K562 (cell line): ENCODE measurements around the gene CNOT6. TPM values are rescaled to one million over a fixed set of nuclear protein-coding genes. Genes with fewer than 3 reads are reported as not detected.

Experiments
- BDP1 ChIP-seq: IDR thresholded peaks from 3 replicates; pipeline ENCODE4 v1.6.1; 2011; ENCODE audit not compliant: insufficient read length, insufficient read depth
- CBX2 ChIP-seq: fragments of 200-600 bp; sonication (generic); IDR thresholded peaks from one replicate; pipeline ENCODE4 v1.6.1; 2012; ENCODE audit warnings: mild to moderate bottlenecking, low read length, inconsistent platforms; ENCODE audit not compliant: insufficient read depth, poor library complexity, severe bottlenecking
- FOS ChIP-seq: IDR thresholded peaks from 3 replicates; pipeline ENCODE4 v1.6.1; 2011; ENCODE audit not compliant: insufficient read length; ENCODE audit errors: extremely low read depth
- LCOR ChIP-seq: sonication (generic); formaldehyde crosslinking; IDR thresholded peaks from 2 replicates; pipeline ENCODE4 v1.8.0; 2022; ENCODE audit warnings: mild to moderate bottlenecking, missing genetic modification reagents
- MAFG ChIP-seq: fragments of 450-650 bp; conservative IDR thresholded peaks from 2 replicates; pipeline ENCODE4 v1.6.1; 2016; ENCODE audit warnings: missing genetic modification characterization, missing compliant biosample characterization
- MED1 ChIP-seq: sonication (generic); formaldehyde crosslinking; IDR thresholded peaks from 2 replicates; pipeline ENCODE4 v1.8.1; 2023; ENCODE audit warnings: missing genetic modification reagents, borderline replicate concordance
- RBM17 ChIP-seq: fragments of 200-400 bp; formaldehyde crosslinking; IDR thresholded peaks from 2 replicates; pipeline ENCODE4 v1.6.1; 2017; ENCODE audit warnings: low read depth, mild to moderate bottlenecking, low read length, borderline replicate concordance
- RUNX1 ChIP-seq: sonication (generic); IDR thresholded peaks from 2 replicates; pipeline ENCODE4 v1.6.1; 2016; ENCODE audit warnings: antibody characterized with exemption, low read depth
- SLC30A9 ChIP-seq: fragments of 250-450 bp; sonication (Bioruptor Pico); IDR thresholded peaks from 2 replicates; pipeline ENCODE4 v1.8.0; 2022; ENCODE audit warnings: mild to moderate bottlenecking, moderate library complexity
- SMAD4 ChIP-seq: fragments of 250-450 bp; sonication (Bioruptor Pico); conservative IDR thresholded peaks from 2 replicates; pipeline ENCODE4 v1.8.0; 2021; ENCODE audit warnings: inconsistent platforms, mild to moderate bottlenecking, moderate library complexity
- TCF7 ChIP-seq: sonication (generic); IDR thresholded peaks from 2 replicates; pipeline ENCODE4 v1.6.1; 2016; ENCODE audit warnings: antibody characterized with exemption, borderline replicate concordance
- ZNF212 ChIP-seq: fragments of 450-650 bp; formaldehyde crosslinking; IDR thresholded peaks from 2 replicates; pipeline ENCODE4 v1.4.0; 2020; ENCODE audit warnings: mild to moderate bottlenecking
- ZNF224 ChIP-seq: sonication (generic); formaldehyde crosslinking; IDR thresholded peaks from 2 replicates; pipeline ENCODE4 v1.8.0; 2022; ENCODE audit warnings: mild to moderate bottlenecking, missing genetic modification reagents
- polyA plus RNA-seq, 8 experiments: library from polyadenylated mRNA; depleted of rRNA in 4 of 8; stranded (reverse) in 5 of 8; unstranded in 3 of 8; fragments of >200 nt; fragmentation: Nextera tagmentation in 2 of 8; fragmentation: Illumina TruSeq in 1 of 8; extraction: Ambion mirVana in 2 of 8; extraction: Trizol in 1 of 8; gene quantifications; 2 replicates each; pipeline versions ENCODE4 v1.2.1 to v1.2.3, GENCODE V29; 2011 to 2014; ENCODE audit warnings: inconsistent platforms in 1 of 8, missing spikeins in 1 of 8
- total RNA-seq, 7 experiments: library from RNA; depleted of rRNA in 6 of 7; stranded (reverse); fragments of >200 nt in 6 of 7; fragmentation: Illumina TruSeq in 2 of 7; extraction: Trizol in 2 of 7; gene quantifications; 2 replicates each; pipeline versions ENCODE4 v1.2.1 to v1.2.3, GENCODE V29; 2011 to 2021; ENCODE audit warnings: low replicate concordance in 1 of 7
- TF ChIP-seq, protein P1 (sequence below), 3 experiments: fragments of 200-800 bp in 1 of 3; fragments of 250-450 bp in 1 of 3; fragments of 450-650 bp in 1 of 3; sonication (Bioruptor Pico) in 1 of 3; sonication (Bioruptor generic) in 1 of 3; formaldehyde crosslinking in 1 of 3; IDR thresholded peaks; 2 replicates each; pipeline versions ENCODE4 v1.6.1 to v1.8.0; 2016 to 2022; ENCODE audit warnings: mild to moderate bottlenecking in 2 of 3, missing genetic modification characterization in 2 of 3, missing compliant biosample characterization in 1 of 3, moderate library complexity in 1 of 3
- TF ChIP-seq, protein P2 (sequence below): fragments of 450-650 bp; formaldehyde crosslinking; IDR thresholded peaks from 2 replicates; pipeline ENCODE4 v1.4.0; 2020; ENCODE audit warnings: mild to moderate bottlenecking, moderate library complexity
- TF ChIP-seq, protein P3 (sequence below): sonication (generic); formaldehyde crosslinking; IDR thresholded peaks from 2 replicates; pipeline ENCODE4 v1.5.0; 2020; ENCODE audit warnings: missing genetic modification reagents
- TF ChIP-seq, protein P4 (sequence below): fragments of 450-650 bp; IDR thresholded peaks from 2 replicates; pipeline ENCODE4 v1.6.1; 2016
- TF ChIP-seq, protein P5 (sequence below): fragments of 450-650 bp; formaldehyde crosslinking; IDR thresholded peaks from 2 replicates; pipeline ENCODE4 v1.4.0; 2022; ENCODE audit warnings: mild to moderate bottlenecking, moderate library complexity
- TF ChIP-seq, protein P6 (sequence below): fragments of 200-800 bp; sonication (Bioruptor generic); IDR thresholded peaks from 2 replicates; pipeline ENCODE4 v1.6.1; 2017; ENCODE audit warnings: missing genetic modification characterization, missing compliant biosample characterization

The CNOT6 gene
- total and polyA plus RNA-seq, 9 of the 15 experiments (the other 6 are each of a cell fraction or from before 2014, with no cell fraction given): 4.9 to 32.4 (median 14.0) TPM

DNA sequence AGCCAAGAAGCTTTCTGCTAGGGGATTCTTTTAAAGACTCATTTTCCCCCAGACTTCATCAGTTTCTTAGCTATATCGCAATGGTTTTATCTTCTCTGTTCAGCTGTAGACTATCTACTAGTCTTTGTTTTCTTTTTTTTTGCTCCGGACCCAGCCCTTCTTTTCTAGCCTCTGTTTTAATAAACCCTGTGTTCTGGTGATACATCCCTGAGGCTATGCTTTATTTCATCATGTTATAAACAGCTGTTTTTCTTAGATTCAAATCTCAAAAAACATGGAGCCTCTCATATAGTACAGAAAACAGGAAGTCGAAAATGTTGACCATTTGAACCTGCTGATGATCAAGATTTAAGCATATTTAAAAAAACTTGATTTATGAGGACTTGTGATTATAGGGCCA is 59.4 kb downstream of the CNOT6 start (continued):
- TF ChIP-seq, protein P1, sequence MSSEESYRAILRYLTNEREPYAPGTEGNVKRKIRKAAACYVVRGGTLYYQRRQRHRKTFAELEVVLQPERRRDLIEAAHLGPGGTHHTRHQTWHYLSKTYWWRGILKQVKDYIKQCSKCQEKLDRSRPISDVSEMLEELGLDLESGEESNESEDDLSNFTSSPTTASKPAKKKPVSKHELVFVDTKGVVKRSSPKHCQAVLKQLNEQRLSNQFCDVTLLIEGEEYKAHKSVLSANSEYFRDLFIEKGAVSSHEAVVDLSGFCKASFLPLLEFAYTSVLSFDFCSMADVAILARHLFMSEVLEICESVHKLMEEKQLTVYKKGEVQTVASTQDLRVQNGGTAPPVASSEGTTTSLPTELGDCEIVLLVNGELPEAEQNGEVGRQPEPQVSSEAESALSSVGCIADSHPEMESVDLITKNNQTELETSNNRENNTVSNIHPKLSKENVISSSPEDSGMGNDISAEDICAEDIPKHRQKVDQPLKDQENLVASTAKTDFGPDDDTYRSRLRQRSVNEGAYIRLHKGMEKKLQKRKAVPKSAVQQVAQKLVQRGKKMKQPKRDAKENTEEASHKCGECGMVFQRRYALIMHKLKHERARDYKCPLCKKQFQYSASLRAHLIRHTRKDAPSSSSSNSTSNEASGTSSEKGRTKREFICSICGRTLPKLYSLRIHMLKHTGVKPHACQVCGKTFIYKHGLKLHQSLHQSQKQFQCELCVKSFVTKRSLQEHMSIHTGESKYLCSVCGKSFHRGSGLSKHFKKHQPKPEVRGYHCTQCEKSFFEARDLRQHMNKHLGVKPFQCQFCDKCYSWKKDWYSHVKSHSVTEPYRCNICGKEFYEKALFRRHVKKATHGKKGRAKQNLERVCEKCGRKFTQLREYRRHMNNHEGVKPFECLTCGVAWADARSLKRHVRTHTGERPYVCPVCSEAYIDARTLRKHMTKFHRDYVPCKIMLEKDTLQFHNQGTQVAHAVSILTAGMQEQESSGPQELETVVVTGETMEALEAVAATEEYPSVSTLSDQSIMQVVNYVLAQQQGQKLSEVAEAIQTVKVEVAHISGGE (CRISPR knock-in tag; IDR thresholded peaks at IDR 0.05): no peak
- no peak for TF ChIP-seq SLC30A9 (CRISPR knock-in tag)
- TF ChIP-seq, protein P2, sequence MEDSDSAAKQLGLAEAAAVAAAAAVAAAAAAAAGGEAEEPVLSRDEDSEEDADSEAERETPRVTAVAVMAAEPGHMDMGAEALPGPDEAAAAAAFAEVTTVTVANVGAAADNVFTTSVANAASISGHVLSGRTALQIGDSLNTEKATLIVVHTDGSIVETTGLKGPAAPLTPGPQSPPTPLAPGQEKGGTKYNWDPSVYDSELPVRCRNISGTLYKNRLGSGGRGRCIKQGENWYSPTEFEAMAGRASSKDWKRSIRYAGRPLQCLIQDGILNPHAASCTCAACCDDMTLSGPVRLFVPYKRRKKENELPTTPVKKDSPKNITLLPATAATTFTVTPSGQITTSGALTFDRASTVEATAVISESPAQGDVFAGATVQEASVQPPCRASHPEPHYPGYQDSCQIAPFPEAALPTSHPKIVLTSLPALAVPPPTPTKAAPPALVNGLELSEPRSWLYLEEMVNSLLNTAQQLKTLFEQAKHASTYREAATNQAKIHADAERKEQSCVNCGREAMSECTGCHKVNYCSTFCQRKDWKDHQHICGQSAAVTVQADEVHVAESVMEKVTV (CRISPR knock-in tag): no peak
- TF ChIP-seq SMAD4 (CRISPR knock-in tag): peak; percentile 88
- TF ChIP-seq, protein P3, sequence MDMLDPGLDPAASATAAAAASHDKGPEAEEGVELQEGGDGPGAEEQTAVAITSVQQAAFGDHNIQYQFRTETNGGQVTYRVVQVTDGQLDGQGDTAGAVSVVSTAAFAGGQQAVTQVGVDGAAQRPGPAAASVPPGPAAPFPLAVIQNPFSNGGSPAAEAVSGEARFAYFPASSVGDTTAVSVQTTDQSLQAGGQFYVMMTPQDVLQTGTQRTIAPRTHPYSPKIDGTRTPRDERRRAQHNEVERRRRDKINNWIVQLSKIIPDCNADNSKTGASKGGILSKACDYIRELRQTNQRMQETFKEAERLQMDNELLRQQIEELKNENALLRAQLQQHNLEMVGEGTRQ (CRISPR knock-in tag): no peak
- TF ChIP-seq MED1: no peak
- TF ChIP-seq BDP1: no peak
- no peak for TF ChIP-seq TCF7
- TF ChIP-seq FOS: no peak
- TF ChIP-seq, protein P4, sequence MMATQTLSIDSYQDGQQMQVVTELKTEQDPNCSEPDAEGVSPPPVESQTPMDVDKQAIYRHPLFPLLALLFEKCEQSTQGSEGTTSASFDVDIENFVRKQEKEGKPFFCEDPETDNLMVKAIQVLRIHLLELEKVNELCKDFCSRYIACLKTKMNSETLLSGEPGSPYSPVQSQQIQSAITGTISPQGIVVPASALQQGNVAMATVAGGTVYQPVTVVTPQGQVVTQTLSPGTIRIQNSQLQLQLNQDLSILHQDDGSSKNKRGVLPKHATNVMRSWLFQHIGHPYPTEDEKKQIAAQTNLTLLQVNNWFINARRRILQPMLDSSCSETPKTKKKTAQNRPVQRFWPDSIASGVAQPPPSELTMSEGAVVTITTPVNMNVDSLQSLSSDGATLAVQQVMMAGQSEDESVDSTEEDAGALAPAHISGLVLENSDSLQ: peak; percentile 35; the same call in 1 of the 2 replicates
- no peak for TF ChIP-seq RBM17
- TF ChIP-seq RUNX1: no peak
- TF ChIP-seq ZNF224: no peak
- no peak for TF ChIP-seq MAFG (tag)
- TF ChIP-seq CBX2: no peak
- TF ChIP-seq, protein P5, sequence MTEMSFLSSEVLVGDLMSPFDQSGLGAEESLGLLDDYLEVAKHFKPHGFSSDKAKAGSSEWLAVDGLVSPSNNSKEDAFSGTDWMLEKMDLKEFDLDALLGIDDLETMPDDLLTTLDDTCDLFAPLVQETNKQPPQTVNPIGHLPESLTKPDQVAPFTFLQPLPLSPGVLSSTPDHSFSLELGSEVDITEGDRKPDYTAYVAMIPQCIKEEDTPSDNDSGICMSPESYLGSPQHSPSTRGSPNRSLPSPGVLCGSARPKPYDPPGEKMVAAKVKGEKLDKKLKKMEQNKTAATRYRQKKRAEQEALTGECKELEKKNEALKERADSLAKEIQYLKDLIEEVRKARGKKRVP (CRISPR knock-in tag): peak; percentile 67
- no peak for TF ChIP-seq ZNF212 (CRISPR knock-in tag)
- TF ChIP-seq, protein P6, sequence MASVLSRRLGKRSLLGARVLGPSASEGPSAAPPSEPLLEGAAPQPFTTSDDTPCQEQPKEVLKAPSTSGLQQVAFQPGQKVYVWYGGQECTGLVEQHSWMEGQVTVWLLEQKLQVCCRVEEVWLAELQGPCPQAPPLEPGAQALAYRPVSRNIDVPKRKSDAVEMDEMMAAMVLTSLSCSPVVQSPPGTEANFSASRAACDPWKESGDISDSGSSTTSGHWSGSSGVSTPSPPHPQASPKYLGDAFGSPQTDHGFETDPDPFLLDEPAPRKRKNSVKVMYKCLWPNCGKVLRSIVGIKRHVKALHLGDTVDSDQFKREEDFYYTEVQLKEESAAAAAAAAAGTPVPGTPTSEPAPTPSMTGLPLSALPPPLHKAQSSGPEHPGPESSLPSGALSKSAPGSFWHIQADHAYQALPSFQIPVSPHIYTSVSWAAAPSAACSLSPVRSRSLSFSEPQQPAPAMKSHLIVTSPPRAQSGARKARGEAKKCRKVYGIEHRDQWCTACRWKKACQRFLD (CRISPR knock-in tag): no peak
- no peak for TF ChIP-seq LCOR (CRISPR knock-in tag)
